KOPT-K1 (cell line): ENCODE results near the gene GRK4.
A peak's percentile ranks its signal among the peaks of the same experiment; 100 is the strongest.

Source experiments
- H3K27ac ChIP-seq: fragments of 200-600 bp; sonication (generic); 2 replicates; pipeline ENCODE4 v1.5.1; 2016; ENCODE audit warnings: antibody characterized with exemption, mild to moderate bottlenecking, low read depth, low read length; ENCODE audit not compliant: poor library complexity, severe bottlenecking
- H3K36me3 ChIP-seq: fragments of 200-600 bp; sonication (generic); 2 replicates; pipeline ENCODE4 v1.5.1; 2017; ENCODE audit warnings: antibody characterized with exemption, mild to moderate bottlenecking, low read length, moderate library complexity; ENCODE audit not compliant: insufficient read depth
- H3K9me3 ChIP-seq: fragments of 200-600 bp; sonication (generic); 2 replicates; pipeline ENCODE4 v1.5.1; 2017; ENCODE audit warnings: antibody characterized with exemption, low read length, mild to moderate bottlenecking; ENCODE audit not compliant: insufficient read depth, poor library complexity, severe bottlenecking

The GRK4 gene

GRCh38 chr4:2927016-2927695 lies 36.2 kb upstream of the GRK4 start:
- Histone ChIP-seq H3K27ac (no peak overlapping the region), H3K36me3 (peaks cover 97% of the 10 kb centered on the region), H3K9me3 (no peaks in the 10 kb centered on the region)

- Histone ChIP-seq H3K36me3 (peaks cover 92% of the 10 kb centered on the region), H3K27ac (no peak overlapping the region), H3K9me3 (no peaks in the 10 kb centered on the region)
Observed at GRCh38 chr4:2927696-2928075, 35.7 kb upstream of the GRK4 start.

DNA sequence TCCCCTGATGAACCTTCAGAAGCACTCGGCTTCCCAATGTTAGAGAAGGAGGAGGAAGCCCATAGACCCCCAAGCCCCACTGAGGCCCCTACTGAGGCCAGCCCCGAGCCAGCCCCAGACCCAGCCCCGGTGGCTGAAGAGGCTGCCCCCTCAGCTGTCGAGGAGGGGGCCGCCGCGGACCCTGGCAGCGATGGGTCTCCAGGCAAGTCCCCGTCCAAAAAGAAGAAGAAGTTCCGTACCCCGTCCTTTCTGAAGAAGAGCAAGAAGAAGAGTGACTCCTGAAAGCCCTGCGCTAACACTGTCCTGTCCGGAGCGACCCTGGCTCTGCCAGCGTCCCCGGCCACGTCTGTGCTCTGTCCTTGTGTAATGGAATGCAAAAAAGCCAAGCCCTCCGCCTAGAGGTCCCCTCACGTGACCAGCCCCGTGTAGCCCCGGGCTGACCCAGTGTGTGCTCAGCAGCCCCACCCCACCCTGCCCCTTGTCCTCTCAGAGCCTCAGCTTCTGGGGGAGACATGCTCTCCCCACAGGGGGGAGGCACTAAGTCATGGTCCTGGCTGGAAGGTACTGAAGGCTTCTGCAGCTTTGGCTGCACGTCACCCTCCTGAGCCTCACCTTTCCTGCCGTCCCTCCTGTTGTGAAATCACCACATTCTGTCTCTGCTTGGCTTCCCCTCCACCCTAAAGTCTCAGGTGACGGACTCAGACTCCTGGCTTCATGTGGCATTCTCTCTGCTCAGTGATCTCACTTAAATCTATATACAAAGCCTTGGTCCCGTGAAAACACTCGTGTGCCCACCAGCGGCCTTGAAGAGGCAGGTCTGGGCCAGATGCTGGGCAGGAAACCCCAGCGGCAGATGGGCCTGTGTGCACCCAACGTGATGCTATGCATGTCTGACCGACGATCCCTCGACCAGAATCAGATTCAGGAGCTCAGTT lies 34.9 kb upstream of the GRK4 start:
- peaks cover 84% of the 10 kb centered on the region for H3K36me3 ChIP-seq
- H3K27ac ChIP-seq: no peak overlapping the region
- H3K9me3 ChIP-seq: no peaks in the 10 kb centered on the region

DNA sequence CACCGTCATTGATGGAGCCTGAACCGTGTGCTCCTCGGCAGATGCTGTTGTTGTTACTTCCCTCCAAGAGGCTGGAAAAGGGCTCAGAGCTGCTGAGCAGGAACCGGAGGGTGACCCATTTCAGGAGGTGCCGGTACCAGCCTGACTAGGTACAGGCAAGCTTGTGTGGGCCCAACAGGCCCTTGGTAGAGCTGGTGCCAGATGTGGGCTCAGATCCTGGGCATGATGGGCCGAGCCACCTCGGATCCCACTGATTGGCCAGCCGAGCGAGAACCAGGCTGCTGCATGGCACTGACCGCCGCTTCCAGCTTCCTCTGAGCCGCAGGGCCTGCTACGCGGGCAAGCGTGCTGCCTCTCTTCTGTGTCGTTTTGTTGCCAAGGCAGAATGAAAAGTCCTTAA lies 33.9 kb upstream of the GRK4 start:
- Histone ChIP-seq H3K36me3 (peaks cover 74% of the 10 kb centered on the region), H3K9me3 (no peaks in the 10 kb centered on the region), H3K27ac (no peak overlapping the region)

- Histone ChIP-seq H3K36me3 (peaks cover 66% of the 10 kb centered on the region), H3K9me3 (no peaks in the 10 kb centered on the region), H3K27ac (no peak overlapping the region)
Observed at GRCh38 chr4:2930135-2930757, 33.1 kb upstream of the GRK4 start.

DNA sequence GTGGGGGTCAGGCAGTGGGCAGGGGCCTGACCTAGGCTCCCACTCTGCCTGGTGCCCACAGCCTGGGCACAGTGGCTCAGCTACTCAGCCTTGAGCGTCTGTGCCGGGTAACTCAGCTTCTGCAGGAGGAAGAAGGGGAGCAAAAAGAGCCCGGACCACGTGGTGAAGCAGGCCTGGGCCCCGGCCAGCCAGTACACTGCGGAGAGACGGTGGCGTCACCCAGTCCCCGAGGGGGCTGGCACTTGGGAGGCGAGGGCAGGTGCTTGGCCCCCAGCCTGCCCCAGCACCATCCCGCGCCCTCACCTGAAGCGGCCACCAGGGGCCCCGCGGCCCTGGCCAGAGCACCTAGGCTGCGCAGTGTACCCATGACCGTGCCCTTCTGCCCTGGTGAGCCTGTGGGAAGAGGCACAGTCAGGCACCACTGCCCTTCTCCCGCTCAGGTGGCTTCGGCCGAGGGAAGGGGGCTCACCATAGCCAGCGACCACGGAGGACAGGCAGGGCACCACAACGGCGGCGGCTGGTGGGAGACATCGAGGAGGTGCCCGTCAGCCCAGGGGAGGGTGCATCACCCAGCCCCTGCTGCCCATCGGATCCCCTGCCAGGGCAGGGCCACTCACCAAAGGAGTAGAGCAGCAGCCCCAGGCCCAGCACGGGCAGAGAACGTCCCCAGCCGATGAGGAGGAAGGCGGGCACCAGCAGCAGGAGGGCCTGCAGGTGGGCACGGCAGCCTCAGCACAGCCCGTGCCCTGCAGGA lies 32.4 kb upstream of the GRK4 start:
- peaks cover 59% of the 10 kb centered on the region for H3K36me3 ChIP-seq
- no peak overlapping the region for H3K27ac ChIP-seq
- H3K9me3 ChIP-seq: no peaks in the 10 kb centered on the region

DNA sequence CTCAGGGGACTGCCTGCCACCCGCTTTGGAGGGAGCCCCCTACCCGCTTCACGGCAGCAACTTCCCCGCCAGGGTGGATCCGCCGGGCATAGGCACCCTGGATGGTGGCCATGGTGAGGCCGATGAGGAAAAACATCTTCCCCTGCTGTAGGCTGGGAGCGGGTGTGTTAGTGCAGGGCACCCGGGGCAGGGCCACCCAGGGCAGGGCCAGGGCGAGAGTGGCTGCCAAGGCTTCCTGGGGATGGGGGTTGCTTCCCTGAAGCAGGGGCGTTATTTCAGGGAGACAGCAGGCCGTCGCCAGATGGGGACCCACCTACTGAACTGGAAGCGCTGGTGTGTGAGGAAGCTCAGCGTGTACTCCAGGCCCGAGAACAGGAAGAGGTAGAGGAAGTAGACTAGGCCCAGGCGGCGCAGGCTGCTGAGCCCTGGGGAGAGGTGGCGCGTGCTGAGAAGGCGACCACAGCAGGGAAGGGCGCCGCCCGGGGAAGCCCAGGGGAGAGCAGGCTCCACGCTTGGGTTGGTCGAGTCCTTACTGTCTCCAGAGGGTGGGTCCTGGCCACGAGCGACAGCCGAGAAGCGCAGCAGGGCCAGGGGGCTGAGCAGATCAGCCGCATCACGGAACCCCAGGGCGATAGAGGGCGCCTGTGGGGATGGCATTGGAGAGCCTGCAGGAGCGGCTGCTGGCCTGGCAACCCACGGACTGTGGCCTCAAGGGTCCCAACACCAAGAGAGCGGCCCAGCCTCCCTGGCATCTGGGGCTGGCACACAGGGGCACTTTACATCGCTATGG lies 31.7 kb upstream of the GRK4 start:
- no peaks in the 10 kb centered on the region for H3K9me3 ChIP-seq
- peaks cover 56% of the 10 kb centered on the region for H3K36me3 ChIP-seq
- H3K27ac ChIP-seq: no peak overlapping the region

DNA sequence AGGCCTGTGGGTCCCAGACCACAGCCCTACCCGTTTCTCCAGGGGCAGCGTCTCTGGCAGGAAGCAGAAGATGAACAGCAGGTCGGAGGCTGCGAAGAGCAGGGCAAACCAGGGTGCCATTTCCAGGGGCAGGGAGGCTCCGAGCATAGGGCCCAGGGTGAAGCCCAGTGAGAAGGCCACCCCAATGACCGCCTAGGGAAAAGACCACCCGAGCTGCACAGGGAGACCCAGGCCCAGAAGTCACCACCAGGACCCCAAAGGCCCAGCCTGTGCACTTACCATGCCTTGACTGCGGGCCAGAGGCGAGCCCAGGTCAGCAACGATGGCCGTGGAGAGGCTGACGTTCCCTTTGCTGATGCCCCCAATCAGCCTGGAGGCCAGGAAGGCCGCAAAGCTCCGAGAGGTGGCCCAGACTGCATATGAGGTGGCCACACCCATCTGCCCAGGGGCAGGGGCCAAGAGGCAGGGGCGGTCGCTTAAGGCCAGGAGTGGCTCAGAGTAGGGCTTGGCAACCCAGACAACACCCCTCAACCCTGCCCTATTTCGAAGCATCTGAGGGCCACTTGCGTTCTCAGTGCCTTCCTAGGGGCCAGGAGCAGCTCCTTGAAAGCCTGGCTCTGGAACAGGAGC lies 30.9 kb upstream of the GRK4 start:
- H3K9me3 ChIP-seq: no peaks in the 10 kb centered on the region
- H3K36me3 ChIP-seq: peaks cover 56% of the 10 kb centered on the region
- H3K27ac ChIP-seq: no peak overlapping the region

DNA sequence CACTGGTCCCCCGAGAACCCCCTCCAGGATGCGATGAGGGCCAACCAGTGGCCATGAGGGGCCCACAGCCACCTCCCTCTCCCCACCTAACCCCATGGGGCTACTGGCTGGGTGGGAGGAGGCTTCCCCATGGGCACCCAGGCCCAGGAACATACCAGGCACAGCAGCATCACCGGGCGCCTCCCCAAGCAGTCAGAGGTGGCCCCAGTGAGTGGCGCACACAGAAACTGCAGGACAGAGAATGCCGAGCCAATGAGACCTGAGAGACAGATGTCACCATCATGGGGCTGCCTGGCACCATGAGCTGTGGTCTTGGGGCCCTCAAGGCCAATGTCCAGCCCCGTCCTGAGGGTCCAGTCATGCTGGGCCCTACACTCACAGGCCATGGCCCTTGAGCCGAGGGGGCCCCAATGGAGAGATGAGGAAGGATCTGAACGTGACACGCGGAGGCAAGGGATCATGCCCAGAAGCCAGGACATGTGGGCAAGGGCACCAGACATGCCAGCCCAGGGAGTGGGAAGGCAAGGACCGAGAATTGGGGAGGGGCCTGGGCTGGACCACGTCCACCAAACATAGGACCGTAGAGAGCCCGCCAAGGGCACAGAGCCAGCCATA lies 30.3 kb upstream of the GRK4 start:
- Histone ChIP-seq H3K36me3 (peaks cover 56% of the 10 kb centered on the region), H3K27ac (no peak overlapping the region), H3K9me3 (no peaks in the 10 kb centered on the region)

DNA sequence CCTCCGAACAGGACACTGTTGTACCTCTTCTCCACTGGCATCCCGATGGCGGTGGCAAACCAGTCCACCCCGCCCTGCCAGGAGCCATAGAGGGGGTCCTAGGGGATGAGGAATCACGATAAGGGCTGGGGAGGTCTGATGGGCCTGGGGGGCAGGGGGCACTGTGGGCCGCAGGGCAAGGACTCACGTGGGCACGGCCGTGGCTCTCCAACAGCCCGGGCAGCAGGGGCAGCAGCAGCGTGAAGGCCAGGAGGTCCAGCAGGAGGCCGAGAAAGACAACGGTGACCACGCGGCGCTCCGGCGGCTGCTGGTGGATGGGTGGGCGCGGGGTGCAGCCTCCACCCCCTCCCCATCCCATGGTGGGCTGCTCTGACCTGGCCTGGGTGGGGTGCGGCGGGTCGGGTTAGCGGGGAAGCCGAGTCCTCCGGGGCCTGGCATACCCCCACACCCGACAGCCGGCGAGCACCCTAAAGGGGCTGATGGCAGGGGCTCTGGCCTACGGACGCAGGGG lies 29.8 kb upstream of the GRK4 start:
- Histone ChIP-seq H3K27ac (peak overlapping the region; percentile 46), H3K36me3 (peaks cover 56% of the 10 kb centered on the region)

DNA sequence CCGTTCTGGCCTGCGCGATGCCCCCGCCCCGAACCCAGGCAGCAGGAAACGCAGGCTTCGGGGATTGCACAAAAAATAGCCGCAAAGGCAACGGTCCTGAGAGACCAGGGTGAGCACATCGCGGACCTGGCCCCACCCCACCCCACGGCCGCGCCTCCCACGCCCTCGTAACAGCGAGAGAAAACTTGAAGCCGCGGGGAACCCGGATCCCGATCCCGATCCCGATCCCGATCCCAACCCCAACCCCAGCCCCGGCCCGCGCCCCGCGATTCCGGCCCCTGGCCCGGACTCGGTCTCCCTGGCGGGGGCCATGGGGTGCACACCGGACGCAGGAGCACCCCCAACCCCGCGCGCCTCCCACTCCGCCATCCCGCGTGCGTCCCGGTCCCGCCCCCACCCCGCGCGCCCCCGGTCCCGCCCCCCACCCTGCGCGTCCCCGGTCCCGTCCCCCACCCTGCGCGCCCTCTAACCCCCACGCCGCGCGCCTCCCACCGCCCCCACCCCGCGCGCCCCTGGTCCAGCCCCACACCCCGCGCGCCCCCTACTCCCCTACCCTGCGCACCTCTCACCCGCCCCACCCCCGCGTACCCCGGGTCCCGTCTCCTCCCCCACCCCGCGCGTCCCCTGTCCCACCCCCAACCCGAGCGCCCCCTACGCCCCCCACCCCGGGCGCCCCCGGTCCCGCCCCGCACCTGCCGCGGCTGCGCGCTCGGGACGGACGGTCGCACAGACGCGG lies 29.1 kb upstream of the GRK4 start:
- H3K27ac ChIP-seq: peak overlapping the region; percentile 74
- no peaks in the 10 kb centered on the region for H3K9me3 ChIP-seq
- peaks cover 56% of the 10 kb centered on the region for H3K36me3 ChIP-seq

More for the DNA sequence above, 29.8 kb upstream of the GRK4 start:
- H3K9me3 ChIP-seq: no peaks in the 10 kb centered on the region

DNA sequence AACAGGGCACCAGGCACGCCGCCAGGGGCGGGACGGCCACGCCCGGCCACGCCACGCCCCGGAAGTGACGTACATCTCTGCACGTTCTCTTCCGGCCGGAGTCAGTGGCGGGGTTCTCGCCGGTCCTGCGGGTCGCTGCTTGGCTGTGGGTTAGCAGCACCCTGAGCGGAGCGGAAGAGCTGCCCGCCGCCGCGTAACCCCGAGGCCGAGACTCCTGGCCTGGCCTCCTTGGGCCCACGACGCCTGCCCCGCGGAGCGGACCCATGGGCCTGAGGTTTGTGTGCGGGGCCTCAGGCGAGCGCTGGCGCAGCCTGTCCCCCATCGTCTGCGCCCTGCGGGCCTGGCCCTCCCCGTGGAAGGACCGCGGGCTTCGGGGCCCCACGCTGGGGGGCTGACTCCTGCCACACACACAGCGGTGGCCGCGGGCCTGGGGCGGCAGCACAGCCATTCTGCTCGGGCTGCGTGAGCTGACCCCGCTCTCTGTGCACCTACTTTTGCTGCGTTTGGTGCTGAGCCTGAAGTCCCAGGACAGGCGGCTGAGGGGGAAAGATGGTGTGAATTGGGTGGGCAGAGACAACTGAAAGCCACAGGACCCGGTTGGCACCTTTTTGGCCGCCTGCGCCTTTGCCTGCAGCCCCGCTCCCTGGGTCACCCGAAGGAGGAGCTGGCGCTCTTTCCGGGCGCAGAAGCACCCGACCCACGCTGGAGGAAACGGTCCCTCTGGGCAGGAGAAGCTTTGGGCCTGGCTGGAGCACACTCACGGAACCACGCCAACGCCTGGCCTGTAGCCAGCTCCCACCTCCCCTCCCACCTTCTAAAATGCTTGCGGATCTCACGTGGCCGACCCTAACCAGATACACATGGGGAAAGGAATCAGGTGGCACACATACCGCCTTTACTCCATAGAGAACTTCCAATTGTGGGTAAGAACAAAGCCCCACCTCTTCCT lies 28.3 kb upstream of the GRK4 start:
- peaks cover 56% of the 10 kb centered on the region for H3K36me3 ChIP-seq
- H3K27ac ChIP-seq: peak overlapping the region; percentile 74
- no peaks in the 10 kb centered on the region for H3K9me3 ChIP-seq
